Right cardiac atrium (tissue), 5 donors: ENCODE results near the gene NOD1. TPM values are rescaled to one million over a fixed set of nuclear protein-coding genes. Genes with fewer than 3 reads are reported as not detected.
"Not testable (repeated sequence)": the region's sequence is repeated elsewhere in the genome, so short reads cannot be mapped to it uniquely, and the experiment has no call there.

ENCODE experiments used
- ATAC-seq, 2 donors: fragments of 200-7000 bp; cut with Tn5 transposase; one replicate each; pipeline versions ENCODE4 v1.8.0 to v1.9.1; 2020; ENCODE audit warnings: moderate library complexity in 2 of 2, mild to moderate bottlenecking in 1 of 2
- DNase-seq, 3 donors: peaks; one replicate each; pipeline ENCODE4 v3.0.0-alpha.2; 2020
- H3K27ac ChIP-seq: one replicate; pipeline ENCODE4 v1.5.1; 2013; ENCODE audit warnings: mild to moderate bottlenecking, low read length, control low read depth, moderate library complexity
- H3K27me3 ChIP-seq: one replicate; pipeline ENCODE4 v1.6.1; 2013; ENCODE audit not compliant: control insufficient read depth, insufficient read depth
- H3K4me1 ChIP-seq: one replicate; pipeline ENCODE4 v1.6.1; 2013; ENCODE audit warnings: low read length; ENCODE audit not compliant: control insufficient read depth, insufficient read depth
- H3K4me3 ChIP-seq: one replicate; pipeline ENCODE4 v1.5.1; 2013; ENCODE audit warnings: low read length, control low read depth
- H3K9me3 ChIP-seq: one replicate; pipeline ENCODE4 v1.6.1; 2013; ENCODE audit warnings: low read length; ENCODE audit not compliant: control insufficient read depth
- WGBS: extraction: QIAGEN DNeasy Blood & Tissue Kit; methylation state at CpG from one replicate; pipeline ENCODE4 v1.1.7; 2013; 5-methylcytosine and 5-hydroxymethylcytosine counted together
- intact Hi-C, 4 donors: fragments of 100-400 bp; cut with DNase I; formaldehyde crosslinking; loops; one replicate each; pipeline versions ENCODE4 v1.11.0 to v1.14.0; 2022 to 2023
- long read RNA-seq, 4 donors: library from polyadenylated mRNA; unstranded; transcript quantifications; one replicate each; pipeline ENCODE4 v2.0.0, GENCODE V29; 2020 to 2021
- polyA plus RNA-seq: library from polyadenylated mRNA; stranded (reverse); fragments of 200-250 nt; gene quantifications from one replicate; pipeline ENCODE4 v1.2.3, GENCODE V29; 2013
- total RNA-seq, 4 donors: library from RNA; stranded (reverse); fragmentation: NEBNext Ultra II Directional; extraction: Animal tissue kit (Norgen Biotek cat#: 25700); gene quantifications; one replicate each; pipeline ENCODE4 v1.2.1, GENCODE V29; 2021
- donor health status: healthy with polysubstance abuse.
- donor health status: DM: no; HTN: yes; CAD: no.
- donor health status: DM: no; HTN: no; CAD: no.
- donor health status: DM: no; HTN: yes; CAD: no; lungs with severe emphysema.
- donor health status: DM: yes; HTN: yes; CAD: no.

Gene NOD1
- total RNA-seq: 10 to 100 TPM; 11.5 to 15.5 (median 12.2) TPM
- 8.6 TPM for polyA plus RNA-seq
- long read RNA-seq, donor 1, full-length matches to known transcripts: 2 of 23 reads
- long read RNA-seq, donor 1, partial matches to known transcripts: 7 of 23 reads
- long read RNA-seq, donor 1, other reads (novel, unspliced or antisense): 14 of 23 reads
- long read RNA-seq, donor 2, full-length matches to known transcripts: 3 of 14 reads
- long read RNA-seq, donor 2, partial matches to known transcripts: 2 of 14 reads
- long read RNA-seq, donor 2, other reads (novel, unspliced or antisense): 9 of 14 reads
- long read RNA-seq, donor 3, full-length matches to known transcripts: 23 of 82 reads
- long read RNA-seq, donor 3, partial matches to known transcripts: 24 of 82 reads
- long read RNA-seq, donor 3, other reads (novel, unspliced or antisense): 35 of 82 reads
- long read RNA-seq, donor 4, full-length matches to known transcripts: 5 of 13 reads
- long read RNA-seq, donor 4, partial matches to known transcripts: 3 of 13 reads
- long read RNA-seq, donor 4, other reads (novel, unspliced or antisense): 5 of 13 reads

DNA sequence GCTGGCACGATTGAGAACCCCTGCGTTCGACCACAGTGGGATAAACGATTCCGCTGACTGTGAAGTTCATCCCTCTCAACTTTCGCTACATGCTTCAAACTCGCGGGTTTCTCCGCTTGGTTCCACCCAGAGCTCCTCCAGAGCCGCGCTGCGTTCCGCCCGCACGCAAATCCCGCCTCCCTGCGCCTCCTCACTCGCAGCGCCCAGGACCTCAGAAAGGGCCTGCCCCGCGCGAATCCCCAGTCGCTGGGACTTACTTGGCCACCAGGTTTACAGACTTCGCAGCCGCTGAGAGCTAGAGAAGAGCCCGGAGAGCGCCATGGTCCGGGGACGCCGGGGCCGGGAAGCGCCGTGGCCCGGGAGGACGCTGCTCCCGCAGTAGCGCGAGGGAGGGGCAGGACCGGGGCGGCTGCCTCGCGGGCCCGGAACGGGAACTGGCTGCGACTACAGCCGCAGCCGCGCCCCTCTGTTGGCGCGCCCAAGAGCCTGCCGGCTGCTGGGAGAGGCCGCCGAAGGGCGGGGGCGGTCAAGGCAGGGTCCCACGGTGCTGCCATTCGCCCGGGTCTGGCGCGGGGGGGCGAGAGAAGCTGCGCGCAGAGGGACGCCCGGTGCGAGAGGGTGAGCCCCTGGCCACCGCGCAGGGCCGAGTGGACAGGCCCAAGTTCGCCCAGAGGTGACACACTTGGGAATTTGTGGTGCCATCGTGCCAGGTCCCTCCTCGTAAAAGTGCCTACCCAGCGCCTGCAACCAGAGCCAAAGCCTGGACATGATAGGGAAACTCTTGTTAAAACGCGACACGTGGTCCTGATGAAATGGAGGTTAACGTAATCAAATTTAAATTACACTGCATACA, at the start of gene NOD1:
NOD1 (minus strand) TSS at position 436 of the 853 bp plus-strand sequence. CDS start 21,863 bp downstream, outside the sequence.
- DNase-seq (peak; percentile 85 to 94 (median 93)), ATAC-seq (peak; percentile 96)
- Histone ChIP-seq H3K4me3 (peak within 1 kb of the TSS; percentile 63), H3K9me3 (no peaks in the 10 kb centered on the region), H3K4me1 (peaks cover 17% of the 10 kb centered on the region), H3K27me3 (no peaks in the 10 kb centered on the region), H3K27ac (peak within 1 kb of the TSS; percentile 98)
- intact Hi-C loops: no loop called here
- under 1% methylated on average over 77 of the region's 77 CpGs for WGBS

DNA sequence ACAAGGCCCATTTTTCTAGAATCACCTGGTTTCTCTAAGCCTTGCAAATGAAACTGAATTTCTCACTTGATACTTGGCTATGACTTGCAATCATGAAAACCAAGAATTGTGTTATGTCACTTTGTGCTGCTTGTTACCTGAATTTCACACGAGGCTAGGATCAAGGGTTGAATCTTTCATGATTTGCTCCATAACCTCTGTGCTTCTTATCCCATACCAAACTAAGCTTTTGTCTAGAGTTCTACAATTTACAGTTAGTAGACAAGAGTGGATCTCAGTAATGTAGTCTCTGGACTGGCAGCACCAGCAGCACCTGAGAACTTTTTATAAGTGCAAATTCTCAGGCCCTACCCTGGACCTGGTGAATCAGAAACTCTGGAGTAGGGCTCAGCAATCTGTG, 48.7 kb upstream of the NOD1 start:
- H3K4me1 ChIP-seq, ATAC-seq, H3K27me3 ChIP-seq, H3K4me3 ChIP-seq, DNase-seq, H3K27ac ChIP-seq, H3K9me3 ChIP-seq, intact Hi-C loops: not testable (repeated sequence)
- 89% methylated on average over 1 of the region's 1 CpG for WGBS

- no peak for DNase-seq
- H3K27ac ChIP-seq: no peak overlapping the region
- no peak for ATAC-seq
- intact Hi-C loops: no loop called here
- no peaks in the 10 kb centered on the region for H3K27me3 ChIP-seq
- H3K9me3 ChIP-seq: no peaks in the 10 kb centered on the region
- no peak overlapping the region for H3K4me3 ChIP-seq
- WGBS: 97% methylated on average over 4 of the region's 4 CpGs
- H3K4me1 ChIP-seq: peaks cover under 1% of the 10 kb centered on the region
Observed at GRCh38 chr7:30526163-30526562, 47.6 kb upstream of the NOD1 start.

- no peak overlapping the region for H3K4me3 ChIP-seq
- intact Hi-C loops: no loop called here
- H3K27me3 ChIP-seq: no peaks in the 10 kb centered on the region
- no peaks in the 10 kb centered on the region for H3K9me3 ChIP-seq
- WGBS: 90% methylated on average over 5 of the region's 5 CpGs
- H3K27ac ChIP-seq: no peak overlapping the region
- ATAC-seq (no peak), DNase-seq (no peak)
- peaks cover 2% of the 10 kb centered on the region for H3K4me1 ChIP-seq
Observed at GRCh38 chr7:30525429-30525828, 46.8 kb upstream of the NOD1 start.

DNA sequence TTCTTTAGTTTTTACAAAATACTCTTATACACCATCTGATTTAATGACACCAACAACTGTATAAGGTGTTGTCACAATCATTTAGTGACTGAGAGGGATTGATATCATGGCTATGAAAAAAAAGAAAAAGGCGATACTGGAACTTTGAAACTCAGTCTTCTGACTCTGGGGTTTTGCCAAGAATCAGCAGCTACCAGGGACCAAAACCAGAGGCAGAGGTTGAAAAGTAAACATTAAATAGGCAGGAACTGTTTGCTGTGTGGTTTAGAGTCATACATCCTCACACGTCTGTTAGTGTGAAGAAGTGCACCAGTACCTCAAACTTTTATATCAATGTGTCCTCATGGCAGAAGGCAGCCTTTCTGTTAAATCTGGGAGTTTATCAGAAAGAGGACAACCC, 46.0 kb upstream of the NOD1 start:
- Histone ChIP-seq H3K27ac (no peak overlapping the region), H3K27me3 (no peaks in the 10 kb centered on the region), H3K9me3 (no peaks in the 10 kb centered on the region), H3K4me3 (no peak overlapping the region), H3K4me1 (peaks cover 2% of the 10 kb centered on the region)
- ATAC-seq (no peak), DNase-seq (no peak)
- WGBS: 77% methylated on average over 2 of the region's 2 CpGs
- intact Hi-C loops: no loop called here

DNA sequence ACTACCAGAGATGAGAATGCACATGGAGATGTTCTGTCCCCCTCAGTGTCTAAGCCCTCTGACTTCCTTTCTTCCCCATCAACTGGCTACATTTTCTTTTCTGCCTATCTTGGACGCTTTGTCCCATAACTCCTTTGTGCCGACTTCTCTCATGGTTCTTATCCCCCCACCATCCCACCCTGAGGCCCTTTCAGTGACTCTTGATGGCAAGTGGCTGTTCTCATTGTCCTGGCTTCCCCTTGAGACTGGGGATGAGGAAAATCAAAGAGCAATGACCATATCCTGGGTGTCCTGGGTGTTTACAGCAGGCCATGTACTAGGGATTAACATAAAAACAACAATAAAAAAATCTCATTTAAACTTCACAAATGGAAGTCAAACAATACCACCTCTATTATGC, 44.9 kb upstream of the NOD1 start:
- H3K27ac ChIP-seq: no peak overlapping the region
- ATAC-seq: no peak
- intact Hi-C loops: no loop called here
- 91% methylated on average over 2 of the region's 2 CpGs for WGBS
- H3K4me3 ChIP-seq: no peak overlapping the region
- DNase-seq: no peak
- peaks cover 2% of the 10 kb centered on the region for H3K4me1 ChIP-seq
- no peaks in the 10 kb centered on the region for H3K27me3 ChIP-seq
- no peaks in the 10 kb centered on the region for H3K9me3 ChIP-seq

- Histone ChIP-seq H3K9me3 (no peaks in the 10 kb centered on the region), H3K27ac (no peak overlapping the region), H3K27me3 (no peaks in the 10 kb centered on the region), H3K4me3 (no peak overlapping the region), H3K4me1 (peaks cover 2% of the 10 kb centered on the region)
- ATAC-seq (no peak), DNase-seq (no peak)
- 98% methylated on average over 3 of the region's 3 CpGs for WGBS
- intact Hi-C loops: no loop called here
Observed at GRCh38 chr7:30522159-30522558, 43.6 kb upstream of the NOD1 start.

DNA sequence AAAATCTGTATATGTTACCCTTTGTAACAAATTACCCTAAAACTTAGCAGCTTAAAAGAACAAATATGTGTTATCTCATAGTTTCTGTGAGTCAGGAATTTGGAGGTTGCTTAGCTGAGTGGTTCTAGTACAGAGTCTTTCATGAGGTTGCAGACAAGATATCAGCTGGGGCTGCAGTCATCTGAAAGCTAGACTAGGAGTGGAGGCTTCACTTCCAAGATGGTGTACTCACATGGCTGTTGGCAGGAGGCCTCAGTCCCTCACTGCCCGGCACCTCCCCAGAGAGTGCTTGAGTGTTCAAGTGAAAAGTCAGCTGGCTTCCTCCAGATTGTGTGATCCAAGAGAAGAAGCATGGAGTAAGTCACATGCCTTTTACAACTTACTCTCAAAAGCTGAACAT, 42.9 kb upstream of the NOD1 start:
- intact Hi-C loops: no loop called here

GRCh38 chr7:30519122-30519521, 40.5 kb upstream of the NOD1 start:
- Histone ChIP-seq H3K27me3 (no peaks in the 10 kb centered on the region), H3K4me1 (peaks cover 2% of the 10 kb centered on the region), H3K27ac (no peak overlapping the region), H3K9me3 (no peaks in the 10 kb centered on the region), H3K4me3 (no peak overlapping the region)
- WGBS: 97% methylated on average over 3 of the region's 3 CpGs
- no peak for ATAC-seq
- intact Hi-C loops: no loop called here
- no peak for DNase-seq

More for the DNA sequence above, 42.9 kb upstream of the NOD1 start:
- WGBS: 42% methylated on average over 1 of the region's 1 CpG
- DNase-seq (peak; percentile 79 to 84 (median 80)), ATAC-seq (peak; percentile 83 to 89)
- peaks cover 2% of the 10 kb centered on the region for H3K4me1 ChIP-seq
- no peak overlapping the region for H3K27ac ChIP-seq
- H3K27me3 ChIP-seq: no peaks in the 10 kb centered on the region
- H3K9me3 ChIP-seq: no peaks in the 10 kb centered on the region
- H3K4me3 ChIP-seq: no peak overlapping the region

GRCh38 chr7:30515761-30516160, 37.2 kb upstream of the NOD1 start:
- H3K27ac ChIP-seq: no peak overlapping the region
- intact Hi-C loops: no loop called here
- no peaks in the 10 kb centered on the region for H3K9me3 ChIP-seq
- no peak for DNase-seq
- ATAC-seq: no peak
- H3K27me3 ChIP-seq: no peaks in the 10 kb centered on the region
- 94% methylated on average over 2 of the region's 2 CpGs for WGBS
- no peak overlapping the region for H3K4me3 ChIP-seq
- H3K4me1 ChIP-seq: no peaks in the 10 kb centered on the region

- DNase-seq: no peak
- intact Hi-C loops: no loop called here
Observed at GRCh38 chr7:30514776-30515175, 36.2 kb upstream of the NOD1 start.

More at GRCh38 chr7:30514776-30515175, 36.2 kb upstream of the NOD1 start:
- Histone ChIP-seq H3K9me3 (no peaks in the 10 kb centered on the region), H3K4me1 (no peaks in the 10 kb centered on the region), H3K27me3 (no peaks in the 10 kb centered on the region), H3K4me3 (no peak overlapping the region), H3K27ac (no peak overlapping the region)
- WGBS: 94% methylated on average over 1 of the region's 1 CpG
- no peak for ATAC-seq
